ENCODE measurements around the gene FERMT1.
"Not testable (repeated sequence)": the region's sequence is repeated elsewhere in the genome, so short reads cannot be mapped to it uniquely, and the experiment has no call there.

FERMT1 gene

DNA sequence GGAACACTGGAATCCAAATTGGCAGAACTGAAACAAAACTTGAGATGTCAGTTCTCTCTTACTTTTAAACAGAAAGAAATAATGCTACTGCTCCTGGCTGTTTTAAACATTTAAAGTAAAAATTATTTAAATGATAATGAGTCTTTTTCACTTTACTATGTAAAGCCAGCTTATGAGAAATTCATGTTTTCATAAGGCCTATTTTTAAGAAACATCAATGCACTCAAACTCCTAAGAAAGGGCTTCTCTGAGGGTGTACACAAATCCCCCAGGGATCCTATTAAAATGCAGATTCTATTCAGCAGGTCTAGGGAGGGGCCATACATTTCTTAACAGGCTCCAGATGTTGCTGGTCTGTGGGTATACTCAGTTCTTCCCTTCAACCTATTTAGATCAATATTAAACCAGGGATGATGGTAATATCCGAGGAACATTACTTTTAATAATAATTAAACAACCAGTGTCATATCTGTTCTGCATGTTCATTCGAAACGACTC lies 2.3 kb downstream of the FERMT1 start:
- H3K36me3 ChIP-seq (ENCODE audit: control insufficient read depth, insufficient read depth, low read length) = no peaks in the 10 kb centered on the region
- H3K27me3 ChIP-seq (replicated peaks; ENCODE audit: control insufficient read depth, insufficient read depth, low read length, poor library complexity, severe bottlenecking) = peaks cover 24% of the 10 kb centered on the region
- no peak overlapping the region for H3K4me3 ChIP-seq (ENCODE audit: insufficient read depth, low read depth, low read length, poor library complexity, severe bottlenecking)
- peaks cover 6% of the 10 kb centered on the region for H3K4me1 ChIP-seq (ENCODE audit: control insufficient read depth, insufficient read depth, low read length, poor library complexity, severe bottlenecking)
- H3K9me3 ChIP-seq (ENCODE audit: control insufficient read depth, low read length) = no peaks in the 10 kb centered on the region
- no peak overlapping the region for H3K27ac ChIP-seq (ENCODE audit: insufficient read depth, low read length, poor library complexity, severe bottlenecking)
- DNase-seq = no peak

DNA sequence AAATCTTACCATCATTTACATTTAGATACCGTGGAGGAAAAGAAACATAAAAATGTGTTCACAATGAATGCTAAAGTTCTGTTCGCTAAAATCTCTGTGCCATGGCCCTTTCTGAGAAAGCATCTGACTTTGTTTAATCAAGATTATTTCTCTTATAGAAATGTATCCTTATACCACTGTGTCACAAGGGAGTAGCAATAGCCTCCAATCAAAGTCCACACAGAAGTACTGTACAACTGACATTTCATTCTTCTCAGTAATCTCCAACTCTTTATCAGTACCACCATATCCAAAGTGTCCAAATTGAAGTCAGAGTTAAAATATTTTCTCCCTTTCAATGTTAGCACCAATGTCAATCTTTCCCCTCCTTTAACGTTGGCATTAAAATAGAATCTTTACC lies 6.1 kb downstream of the FERMT1 start:
- no peaks in the 10 kb centered on the region for H3K4me1 ChIP-seq (ENCODE audit: control insufficient read depth, insufficient read depth, low read length, poor library complexity, severe bottlenecking)
- no peaks in the 10 kb centered on the region for H3K36me3 ChIP-seq (ENCODE audit: control insufficient read depth, insufficient read depth, low read length)

DNA sequence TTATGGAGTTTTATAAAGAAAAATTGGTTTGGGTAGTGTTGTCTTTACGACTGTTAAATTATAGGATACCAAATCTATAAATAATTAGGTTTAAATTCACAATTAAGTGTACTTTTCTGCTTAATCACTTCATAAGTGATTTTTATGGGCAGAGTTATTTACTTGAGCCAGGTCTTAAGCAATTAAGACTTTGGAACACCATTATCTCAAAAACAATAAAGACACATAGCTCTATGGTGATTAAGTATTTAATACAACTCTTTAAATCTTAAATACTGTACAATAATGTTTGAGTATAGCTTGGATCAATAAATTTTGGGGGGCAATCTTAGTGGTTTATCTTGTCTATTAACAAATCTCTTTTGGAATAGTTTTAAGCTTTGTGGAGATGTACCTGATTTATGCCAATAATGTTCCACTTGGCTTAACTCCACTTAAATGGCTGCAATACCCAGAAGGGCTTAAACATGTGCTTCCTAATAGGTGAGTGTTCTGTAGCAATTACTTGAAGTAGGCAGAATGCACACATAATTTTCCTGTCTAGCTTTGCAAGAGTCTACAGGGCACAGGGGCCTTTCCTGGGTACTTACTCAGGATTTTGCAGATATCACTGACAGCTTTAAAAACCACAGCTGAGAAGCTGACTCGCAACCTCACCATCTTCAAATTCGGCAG lies 7.5 kb downstream of the FERMT1 start:
- Histone ChIP-seq H3K27ac (ENCODE audit: insufficient read depth, low read length, poor library complexity, severe bottlenecking) (no peak overlapping the region), H3K4me1 (ENCODE audit: control insufficient read depth, insufficient read depth, low read length, poor library complexity, severe bottlenecking) (no peaks in the 10 kb centered on the region), H3K36me3 (ENCODE audit: control insufficient read depth, insufficient read depth, low read length) (no peaks in the 10 kb centered on the region), H3K4me3 (ENCODE audit: insufficient read depth, low read depth, low read length, poor library complexity, severe bottlenecking) (no peak overlapping the region), H3K27me3 (replicated peaks; ENCODE audit: control insufficient read depth, insufficient read depth, low read length, poor library complexity, severe bottlenecking) (no peaks in the 10 kb centered on the region), H3K9me3 (ENCODE audit: control insufficient read depth, low read length) (no peaks in the 10 kb centered on the region)
- DNase-seq = no peak

More for the DNA sequence above, 6.1 kb downstream of the FERMT1 start:
- no peak overlapping the region for H3K4me3 ChIP-seq (ENCODE audit: insufficient read depth, low read depth, low read length, poor library complexity, severe bottlenecking)
- DNase-seq = no peak
- H3K27ac ChIP-seq (ENCODE audit: insufficient read depth, low read length, poor library complexity, severe bottlenecking) = no peak overlapping the region
- no peaks in the 10 kb centered on the region for H3K27me3 ChIP-seq (replicated peaks; ENCODE audit: control insufficient read depth, insufficient read depth, low read length, poor library complexity, severe bottlenecking)
- no peaks in the 10 kb centered on the region for H3K9me3 ChIP-seq (ENCODE audit: control insufficient read depth, low read length)

DNA sequence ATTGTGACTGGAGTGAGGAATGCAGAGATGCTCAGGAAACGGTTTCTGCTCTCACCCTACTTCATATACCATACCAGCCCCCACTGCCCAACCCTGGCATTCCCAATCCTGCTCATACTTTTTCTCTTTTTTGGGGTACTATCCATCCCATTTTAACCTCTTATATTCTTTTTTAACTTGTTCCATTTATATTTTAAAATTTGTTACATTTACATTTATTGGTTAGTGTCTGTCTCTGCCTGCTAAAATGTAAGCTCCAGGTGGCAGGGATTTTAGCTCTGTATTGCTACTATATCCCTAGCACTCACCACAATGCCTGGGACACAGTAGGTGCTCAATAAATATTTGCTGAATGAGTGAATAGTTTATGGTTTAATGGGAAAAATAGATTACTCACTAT lies 8.1 kb downstream of the FERMT1 start:
- no peaks in the 10 kb centered on the region for H3K4me1 ChIP-seq (ENCODE audit: control insufficient read depth, insufficient read depth, low read length, poor library complexity, severe bottlenecking)
- no peaks in the 10 kb centered on the region for H3K27me3 ChIP-seq (replicated peaks; ENCODE audit: control insufficient read depth, insufficient read depth, low read length, poor library complexity, severe bottlenecking)
- H3K36me3 ChIP-seq (ENCODE audit: control insufficient read depth, insufficient read depth, low read length) = no peaks in the 10 kb centered on the region
- no peak overlapping the region for H3K27ac ChIP-seq (ENCODE audit: insufficient read depth, low read length, poor library complexity, severe bottlenecking)
- DNase-seq = no peak
- no peaks in the 10 kb centered on the region for H3K9me3 ChIP-seq (ENCODE audit: control insufficient read depth, low read length)
- H3K4me3 ChIP-seq (ENCODE audit: insufficient read depth, low read depth, low read length, poor library complexity, severe bottlenecking) = no peak overlapping the region

GRCh38 chr20:6113951-6114350 lies 8.9 kb downstream of the FERMT1 start:
- no peaks in the 10 kb centered on the region for H3K27me3 ChIP-seq (replicated peaks; ENCODE audit: control insufficient read depth, insufficient read depth, low read length, poor library complexity, severe bottlenecking)
- no peak for DNase-seq
- no peaks in the 10 kb centered on the region for H3K9me3 ChIP-seq (ENCODE audit: control insufficient read depth, low read length)
- H3K4me1 ChIP-seq (ENCODE audit: control insufficient read depth, insufficient read depth, low read length, poor library complexity, severe bottlenecking) = no peaks in the 10 kb centered on the region
- no peaks in the 10 kb centered on the region for H3K36me3 ChIP-seq (ENCODE audit: control insufficient read depth, insufficient read depth, low read length)
- no peak overlapping the region for H3K27ac ChIP-seq (ENCODE audit: insufficient read depth, low read length, poor library complexity, severe bottlenecking)
- no peak overlapping the region for H3K4me3 ChIP-seq (ENCODE audit: insufficient read depth, low read depth, low read length, poor library complexity, severe bottlenecking)

- DNase-seq; H3K36me3 ChIP-seq (ENCODE audit: control insufficient read depth, insufficient read depth, low read length); H3K27ac ChIP-seq (ENCODE audit: insufficient read depth, low read length, poor library complexity, severe bottlenecking); H3K9me3 ChIP-seq (ENCODE audit: control insufficient read depth, low read length); H3K27me3 ChIP-seq (replicated peaks; ENCODE audit: control insufficient read depth, insufficient read depth, low read length, poor library complexity, severe bottlenecking); H3K4me1 ChIP-seq (ENCODE audit: control insufficient read depth, insufficient read depth, low read length, poor library complexity, severe bottlenecking); H3K4me3 ChIP-seq (ENCODE audit: insufficient read depth, low read depth, low read length, poor library complexity, severe bottlenecking): not testable (repeated sequence)
Measured at GRCh38 chr20:6112965-6113364, 9.9 kb downstream of the FERMT1 start.

- Histone ChIP-seq H3K4me3 (ENCODE audit: insufficient read depth, low read depth, low read length, poor library complexity, severe bottlenecking) (no peak overlapping the region), H3K27me3 (replicated peaks; ENCODE audit: control insufficient read depth, insufficient read depth, low read length, poor library complexity, severe bottlenecking) (no peaks in the 10 kb centered on the region), H3K9me3 (ENCODE audit: control insufficient read depth, low read length) (no peaks in the 10 kb centered on the region), H3K27ac (ENCODE audit: insufficient read depth, low read length, poor library complexity, severe bottlenecking) (no peak overlapping the region), H3K4me1 (ENCODE audit: control insufficient read depth, insufficient read depth, low read length, poor library complexity, severe bottlenecking) (no peaks in the 10 kb centered on the region), H3K36me3 (ENCODE audit: control insufficient read depth, insufficient read depth, low read length) (no peaks in the 10 kb centered on the region)
- no peak for DNase-seq
Measured at GRCh38 chr20:6108330-6108729, 14.5 kb downstream of the FERMT1 start.

GRCh38 chr20:6104493-6105188 lies 18.2 kb downstream of the FERMT1 start:
- H3K27ac ChIP-seq (ENCODE audit: insufficient read depth, low read length, poor library complexity, severe bottlenecking) = no peak overlapping the region
- H3K27me3 ChIP-seq (replicated peaks; ENCODE audit: control insufficient read depth, insufficient read depth, low read length, poor library complexity, severe bottlenecking) = no peaks in the 10 kb centered on the region
- no peaks in the 10 kb centered on the region for H3K9me3 ChIP-seq (ENCODE audit: control insufficient read depth, low read length)
- DNase-seq = no peak
- H3K4me3 ChIP-seq (ENCODE audit: insufficient read depth, low read depth, low read length, poor library complexity, severe bottlenecking) = no peak overlapping the region
- H3K4me1 ChIP-seq (ENCODE audit: control insufficient read depth, insufficient read depth, low read length, poor library complexity, severe bottlenecking) = no peaks in the 10 kb centered on the region
- H3K36me3 ChIP-seq (ENCODE audit: control insufficient read depth, insufficient read depth, low read length) = no peaks in the 10 kb centered on the region

DNA sequence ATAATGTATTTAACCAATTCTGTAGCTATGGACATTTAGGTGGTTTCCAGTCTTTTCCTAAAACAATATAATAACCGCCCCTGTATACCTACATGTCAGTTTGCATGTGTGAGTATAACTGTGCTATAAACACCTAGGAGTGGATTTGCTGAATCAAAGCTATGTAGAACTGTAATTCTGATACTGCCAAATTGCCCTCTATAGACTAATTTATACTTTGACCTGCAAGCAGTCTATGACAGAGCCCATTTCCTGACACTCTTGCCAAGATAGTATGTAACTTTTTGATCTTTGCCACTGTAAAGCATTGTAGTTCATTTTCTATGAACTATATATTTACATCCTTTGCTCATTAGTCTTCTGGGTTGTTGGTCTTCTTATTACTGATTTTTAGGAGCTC lies 19.5 kb downstream of the FERMT1 start:
- Histone ChIP-seq H3K9me3 (ENCODE audit: control insufficient read depth, low read length) (no peaks in the 10 kb centered on the region), H3K27me3 (replicated peaks; ENCODE audit: control insufficient read depth, insufficient read depth, low read length, poor library complexity, severe bottlenecking) (no peaks in the 10 kb centered on the region), H3K4me3 (ENCODE audit: insufficient read depth, low read depth, low read length, poor library complexity, severe bottlenecking) (no peak overlapping the region), H3K36me3 (ENCODE audit: control insufficient read depth, insufficient read depth, low read length) (no peaks in the 10 kb centered on the region), H3K27ac (ENCODE audit: insufficient read depth, low read length, poor library complexity, severe bottlenecking) (no peak overlapping the region), H3K4me1 (ENCODE audit: control insufficient read depth, insufficient read depth, low read length, poor library complexity, severe bottlenecking) (no peaks in the 10 kb centered on the region)
- no peak for DNase-seq

GRCh38 chr20:6101346-6101745 lies 21.5 kb downstream of the FERMT1 start:
- H3K36me3 ChIP-seq (ENCODE audit: control insufficient read depth, insufficient read depth, low read length) = no peaks in the 10 kb centered on the region
- DNase-seq = no peak
- no peak overlapping the region for H3K4me3 ChIP-seq (ENCODE audit: insufficient read depth, low read depth, low read length, poor library complexity, severe bottlenecking)
- H3K27me3 ChIP-seq (replicated peaks; ENCODE audit: control insufficient read depth, insufficient read depth, low read length, poor library complexity, severe bottlenecking) = no peaks in the 10 kb centered on the region
- no peaks in the 10 kb centered on the region for H3K4me1 ChIP-seq (ENCODE audit: control insufficient read depth, insufficient read depth, low read length, poor library complexity, severe bottlenecking)
- no peaks in the 10 kb centered on the region for H3K9me3 ChIP-seq (ENCODE audit: control insufficient read depth, low read length)
- H3K27ac ChIP-seq (ENCODE audit: insufficient read depth, low read length, poor library complexity, severe bottlenecking) = no peak overlapping the region
